SU-DHL-6 (cell line): ENCODE measurements around the gene BRD3OS.

ENCODE experiments used
- EZH2phosphoT487 ChIP-seq: fragments of 200-600 bp; sonication (generic), shearing (Covaris generic); conservative IDR thresholded peaks from 2 replicates; pipeline ENCODE4 v1.6.1; 2018; ENCODE audit warnings: mild to moderate bottlenecking, antibody characterized with exemption, low read length, moderate library complexity, mixed read lengths
- TF ChIP-seq, protein P1 (sequence below): fragments of 200-600 bp; sonication (generic); IDR thresholded peaks from one replicate; pipeline ENCODE4 v1.5.1; 2017; ENCODE audit warnings: antibody characterized with exemption, mild to moderate bottlenecking, low read length, moderate library complexity; ENCODE audit not compliant: insufficient read depth, poor library complexity, severe bottlenecking

DNA sequence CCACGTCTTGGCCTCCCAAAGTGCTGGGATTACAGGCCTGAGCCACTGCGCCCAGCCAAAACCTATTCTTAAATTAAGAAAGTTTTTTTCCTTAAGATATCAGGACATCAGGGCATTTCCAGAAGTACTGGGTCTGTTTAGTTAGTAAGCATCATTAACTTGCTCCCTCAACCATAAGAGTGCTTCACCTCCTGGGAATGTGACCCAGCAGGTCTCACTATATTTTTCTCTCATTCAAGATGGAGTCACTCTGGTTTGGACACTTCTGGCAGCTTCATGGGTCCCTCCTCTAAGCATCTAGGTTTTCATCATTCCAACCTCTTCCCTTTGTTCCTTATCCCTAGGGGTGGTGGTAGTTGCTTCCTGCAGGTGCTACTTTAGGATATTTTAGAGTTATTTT is 10.3 kb upstream of the BRD3OS start:
- TF ChIP-seq, protein P1, sequence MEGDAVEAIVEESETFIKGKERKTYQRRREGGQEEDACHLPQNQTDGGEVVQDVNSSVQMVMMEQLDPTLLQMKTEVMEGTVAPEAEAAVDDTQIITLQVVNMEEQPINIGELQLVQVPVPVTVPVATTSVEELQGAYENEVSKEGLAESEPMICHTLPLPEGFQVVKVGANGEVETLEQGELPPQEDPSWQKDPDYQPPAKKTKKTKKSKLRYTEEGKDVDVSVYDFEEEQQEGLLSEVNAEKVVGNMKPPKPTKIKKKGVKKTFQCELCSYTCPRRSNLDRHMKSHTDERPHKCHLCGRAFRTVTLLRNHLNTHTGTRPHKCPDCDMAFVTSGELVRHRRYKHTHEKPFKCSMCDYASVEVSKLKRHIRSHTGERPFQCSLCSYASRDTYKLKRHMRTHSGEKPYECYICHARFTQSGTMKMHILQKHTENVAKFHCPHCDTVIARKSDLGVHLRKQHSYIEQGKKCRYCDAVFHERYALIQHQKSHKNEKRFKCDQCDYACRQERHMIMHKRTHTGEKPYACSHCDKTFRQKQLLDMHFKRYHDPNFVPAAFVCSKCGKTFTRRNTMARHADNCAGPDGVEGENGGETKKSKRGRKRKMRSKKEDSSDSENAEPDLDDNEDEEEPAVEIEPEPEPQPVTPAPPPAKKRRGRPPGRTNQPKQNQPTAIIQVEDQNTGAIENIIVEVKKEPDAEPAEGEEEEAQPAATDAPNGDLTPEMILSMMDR: no peak
- no peak for TF ChIP-seq EZH2phosphoT487
